ENCODE measurements around the gene CFI.

Gene CFI

DNA sequence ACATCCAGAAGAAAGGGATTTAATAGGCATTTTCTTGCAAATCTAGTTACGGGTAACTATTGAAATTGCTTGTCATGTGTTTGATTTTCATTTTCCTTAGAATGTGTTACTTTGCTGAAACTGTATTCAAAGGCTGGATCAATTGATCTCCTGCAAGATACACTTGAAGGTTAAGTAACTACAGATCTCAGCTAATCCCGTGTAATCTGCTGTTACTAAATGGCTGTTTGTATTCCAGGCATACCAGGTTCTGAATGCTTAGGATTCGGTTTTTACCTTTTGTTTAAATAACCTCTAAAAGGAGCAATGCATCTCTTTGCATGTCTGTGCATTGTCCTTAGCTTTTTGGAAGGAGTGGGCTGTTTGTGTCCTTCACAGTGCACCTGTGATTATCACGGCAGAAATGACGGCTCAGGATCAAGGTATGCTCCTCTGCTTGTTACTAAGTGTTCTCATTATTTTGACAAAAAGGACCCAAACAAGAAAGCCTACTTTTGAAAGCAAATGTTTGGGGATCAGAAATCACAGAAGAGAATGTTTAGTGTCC, 46.2 kb upstream of the CFI start, which contains the start of gene LRIT3:
LRIT3 (plus strand) TSS at position 212 of the 547 bp plus-strand sequence; CDS start at position 307, 95 bp downstream.
- H3K79me2 ChIP-seq (ENCODE audit: insufficient read depth, low read length): no peaks in the 10 kb centered on the region
- DNase-seq: no peak
- no peak within 1 kb of the TSS for H2AFZ ChIP-seq (ENCODE audit: low read depth, low read length)

DNA sequence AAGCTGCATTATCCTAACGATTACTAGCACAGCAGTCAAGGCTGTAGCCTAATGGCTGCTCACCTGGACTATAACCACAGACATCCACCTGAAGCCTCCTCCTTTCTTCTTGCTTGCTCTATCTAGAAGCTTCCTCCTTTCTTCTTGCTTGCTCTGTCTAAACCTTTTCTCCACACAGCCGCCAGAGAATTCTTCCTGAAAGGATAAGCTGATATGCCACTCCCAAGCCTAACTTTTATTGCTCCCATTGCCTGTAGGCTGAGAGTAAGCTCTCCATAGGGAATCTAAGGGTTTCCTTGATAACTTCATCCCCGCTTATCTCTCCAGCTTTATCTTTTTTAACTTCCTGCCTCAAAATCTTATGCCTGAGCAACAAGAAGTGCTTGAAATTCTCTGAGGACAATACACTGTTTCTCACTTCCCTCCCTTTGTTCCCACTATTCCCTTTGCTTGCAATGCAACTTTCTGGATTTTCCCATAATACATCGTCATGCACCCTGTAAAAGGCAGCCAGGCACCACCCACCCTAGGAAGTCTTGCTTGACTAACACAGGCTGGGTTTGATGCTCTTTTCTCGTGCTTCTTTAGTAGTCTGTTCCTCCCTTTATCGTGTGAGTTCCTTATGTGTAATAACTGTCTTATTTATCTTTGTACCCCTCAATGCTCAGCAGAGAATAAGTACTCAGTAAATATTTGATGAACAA, 44.7 kb upstream of the CFI start:
- Histone ChIP-seq H3K9ac (ENCODE audit: low read depth, low read length) (no peak overlapping the region), H3K27me3 (ENCODE audit: insufficient read depth, low read length, poor library complexity) (no peaks in the 10 kb centered on the region), H3K4me2 (ENCODE audit: insufficient read depth, low read length) (no peak overlapping the region), H3K9me3 (ENCODE audit: insufficient read depth, low read length, severe bottlenecking) (no peaks in the 10 kb centered on the region), H2AFZ (ENCODE audit: low read depth, low read length) (no peak overlapping the region), H3K4me1 (ENCODE audit: insufficient read depth, low read length) (no peaks in the 10 kb centered on the region), H3K4me3 (ENCODE audit: low read depth in 1 of 2, low read length in 2 of 2) (no peak overlapping the region), H3K79me2 (ENCODE audit: insufficient read depth, low read length) (no peaks in the 10 kb centered on the region), H3K27ac (ENCODE audit: low read length) (no peak overlapping the region), H3K36me3 (ENCODE audit: insufficient read depth, low read length) (no peaks in the 10 kb centered on the region), H4K20me1 (ENCODE audit: insufficient read depth, low read length) (no peaks in the 10 kb centered on the region)
- TF ChIP-seq, protein P1, sequence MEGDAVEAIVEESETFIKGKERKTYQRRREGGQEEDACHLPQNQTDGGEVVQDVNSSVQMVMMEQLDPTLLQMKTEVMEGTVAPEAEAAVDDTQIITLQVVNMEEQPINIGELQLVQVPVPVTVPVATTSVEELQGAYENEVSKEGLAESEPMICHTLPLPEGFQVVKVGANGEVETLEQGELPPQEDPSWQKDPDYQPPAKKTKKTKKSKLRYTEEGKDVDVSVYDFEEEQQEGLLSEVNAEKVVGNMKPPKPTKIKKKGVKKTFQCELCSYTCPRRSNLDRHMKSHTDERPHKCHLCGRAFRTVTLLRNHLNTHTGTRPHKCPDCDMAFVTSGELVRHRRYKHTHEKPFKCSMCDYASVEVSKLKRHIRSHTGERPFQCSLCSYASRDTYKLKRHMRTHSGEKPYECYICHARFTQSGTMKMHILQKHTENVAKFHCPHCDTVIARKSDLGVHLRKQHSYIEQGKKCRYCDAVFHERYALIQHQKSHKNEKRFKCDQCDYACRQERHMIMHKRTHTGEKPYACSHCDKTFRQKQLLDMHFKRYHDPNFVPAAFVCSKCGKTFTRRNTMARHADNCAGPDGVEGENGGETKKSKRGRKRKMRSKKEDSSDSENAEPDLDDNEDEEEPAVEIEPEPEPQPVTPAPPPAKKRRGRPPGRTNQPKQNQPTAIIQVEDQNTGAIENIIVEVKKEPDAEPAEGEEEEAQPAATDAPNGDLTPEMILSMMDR (IDR thresholded peaks at IDR 0.05; ENCODE audit: borderline replicate concordance, extremely low read depth, low read length, poor library complexity, severe bottlenecking): no peak
- no peak for TF ChIP-seq EZH2 (IDR thresholded peaks at IDR 0.05; ENCODE audit: borderline replicate concordance, low read depth, low read length, severe bottlenecking)
- DNase-seq (no peak), ATAC-seq (ENCODE audit: insufficient read depth, low read depth) (no peak)

More for the DNA sequence above, 46.2 kb upstream of the CFI start, which contains the start of gene LRIT3:
- ATAC-seq (ENCODE audit: insufficient read depth, low read depth): no peak
- Histone ChIP-seq H4K20me1 (ENCODE audit: insufficient read depth, low read length) (no peaks in the 10 kb centered on the region), H3K9me3 (ENCODE audit: insufficient read depth, low read length, severe bottlenecking) (no peaks in the 10 kb centered on the region), H3K36me3 (ENCODE audit: insufficient read depth, low read length) (no peaks in the 10 kb centered on the region), H3K4me3 (ENCODE audit: low read depth in 1 of 2, low read length in 2 of 2) (no peak within 1 kb of the TSS), H3K27me3 (ENCODE audit: insufficient read depth, low read length, poor library complexity) (no peaks in the 10 kb centered on the region), H3K4me1 (ENCODE audit: insufficient read depth, low read length) (no peaks in the 10 kb centered on the region), H3K4me2 (ENCODE audit: insufficient read depth, low read length) (no peak within 1 kb of the TSS), H3K9ac (ENCODE audit: low read depth, low read length) (no peak within 1 kb of the TSS), H3K27ac (ENCODE audit: low read length) (no peak within 1 kb of the TSS)
- TF ChIP-seq, protein P1 (IDR thresholded peaks at IDR 0.05; ENCODE audit: borderline replicate concordance, extremely low read depth, low read length, poor library complexity, severe bottlenecking): no peak
- TF ChIP-seq EZH2 (IDR thresholded peaks at IDR 0.05; ENCODE audit: borderline replicate concordance, low read depth, low read length, severe bottlenecking): no peak

DNA sequence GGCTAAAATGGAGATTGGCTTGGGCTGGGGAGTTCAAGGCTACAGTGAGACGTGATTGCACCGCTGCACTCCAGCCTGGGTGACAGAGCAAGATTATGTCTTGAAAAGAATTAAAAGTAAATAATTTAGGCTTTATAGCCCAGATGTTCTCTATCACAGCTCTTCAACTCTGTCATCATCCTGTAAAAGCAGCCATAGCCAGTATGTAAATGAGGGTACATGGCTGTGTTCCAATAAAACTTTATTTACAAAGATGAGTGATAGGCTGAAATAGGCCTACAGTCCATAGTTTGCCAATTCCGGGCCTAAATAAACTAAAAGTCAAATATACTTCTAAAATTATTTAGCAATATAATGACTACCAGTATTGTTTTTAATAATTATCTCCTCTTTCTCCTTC, 35.2 kb upstream of the CFI start:
- TF ChIP-seq, protein P1 (IDR thresholded peaks at IDR 0.05; ENCODE audit: borderline replicate concordance, extremely low read depth, low read length, poor library complexity, severe bottlenecking): no peak
- no peak for TF ChIP-seq EZH2 (IDR thresholded peaks at IDR 0.05; ENCODE audit: borderline replicate concordance, low read depth, low read length, severe bottlenecking)
- DNase-seq (no peak), ATAC-seq (ENCODE audit: insufficient read depth, low read depth) (no peak)
- Histone ChIP-seq H2AFZ (ENCODE audit: low read depth, low read length) (no peak overlapping the region), H3K36me3 (ENCODE audit: insufficient read depth, low read length) (no peaks in the 10 kb centered on the region), H3K79me2 (ENCODE audit: insufficient read depth, low read length) (no peaks in the 10 kb centered on the region), H3K27ac (ENCODE audit: low read length) (no peak overlapping the region), H3K9me3 (ENCODE audit: insufficient read depth, low read length, severe bottlenecking) (no peaks in the 10 kb centered on the region), H3K4me2 (ENCODE audit: insufficient read depth, low read length) (no peak overlapping the region), H4K20me1 (ENCODE audit: insufficient read depth, low read length) (no peaks in the 10 kb centered on the region), H3K4me1 (ENCODE audit: insufficient read depth, low read length) (no peaks in the 10 kb centered on the region), H3K27me3 (ENCODE audit: insufficient read depth, low read length, poor library complexity) (no peaks in the 10 kb centered on the region), H3K9ac (ENCODE audit: low read depth, low read length) (no peak overlapping the region), H3K4me3 (ENCODE audit: low read depth in 1 of 2, low read length in 2 of 2) (no peak overlapping the region)
